Measurements from ENCODE around the gene MRC2.

The MRC2 gene

GRCh38 chr17:62661337-62661736, 33.9 kb downstream of the MRC2 start:
- DNase-seq, result no peak

- DNase-seq, result no peak
Observed at GRCh38 chr17:62662855-62663254, 35.4 kb downstream of the MRC2 start.

GRCh38 chr17:62663304-62663703, 35.8 kb downstream of the MRC2 start:
- no peak for DNase-seq

- DNase-seq, result no peak
Observed at GRCh38 chr17:62664336-62665120, 37.1 kb downstream of the MRC2 start.

GRCh38 chr17:62665599-62665998, 38.1 kb downstream of the MRC2 start:
- no peak for DNase-seq

- DNase-seq, result no peak
Observed at GRCh38 chr17:62666061-62666800, 38.8 kb downstream of the MRC2 start.

GRCh38 chr17:62666801-62667591, 39.5 kb downstream of the MRC2 start:
- DNase-seq, result no peak

- no peak for DNase-seq
Observed at GRCh38 chr17:62668091-62668804, 40.8 kb downstream of the MRC2 start.

- no peak for DNase-seq
Observed at GRCh38 chr17:62670202-62670821, 42.8 kb downstream of the MRC2 start.

- no peak for DNase-seq
Observed at GRCh38 chr17:62671553-62671952, 44.1 kb downstream of the MRC2 start.

GRCh38 chr17:62672957-62673356, 45.5 kb downstream of the MRC2 start:
- no peak for DNase-seq

- no peak for DNase-seq
Observed at GRCh38 chr17:62673614-62674362, 46.3 kb downstream of the MRC2 start.

GRCh38 chr17:62674363-62674739, 46.9 kb downstream of the MRC2 start:
- DNase-seq, result no peak

- DNase-seq, result no peak
Observed at GRCh38 chr17:62674841-62675240, 47.4 kb downstream of the MRC2 start.

GRCh38 chr17:62675260-62675659, 47.8 kb downstream of the MRC2 start:
- DNase-seq, result no peak

- no peak for DNase-seq
Observed at GRCh38 chr17:62675701-62676100, 48.2 kb downstream of the MRC2 start.

GRCh38 chr17:62676231-62676943, 48.9 kb downstream of the MRC2 start:
- DNase-seq, result no peak

- no peak for DNase-seq
Observed at GRCh38 chr17:62676952-62677596, 49.6 kb downstream of the MRC2 start.

- DNase-seq, result no peak
Observed at GRCh38 chr17:62678214-62678919, 50.9 kb downstream of the MRC2 start.

Measured in activated gamma-delta T cell (primary cell).